ENCODE data around the gene RPL37A.
"Not testable (repeated sequence)": the region's sequence is repeated elsewhere in the genome, so short reads cannot be mapped to it uniquely, and the experiment has no call there.

RPL37A gene

GRCh38 chr2:216518566-216519119 is 20.0 kb downstream of the RPL37A start:
- not testable (repeated sequence) for DNase-seq

- no peak for DNase-seq
These were observed 20.6 kb downstream of the RPL37A start for GRCh38 chr2:216519154-216519762.

GRCh38 chr2:216520112-216520511 is 21.5 kb downstream of the RPL37A start:
- DNase-seq, result no peak

- no peak for DNase-seq
These were observed 24.4 kb downstream of the RPL37A start for GRCh38 chr2:216522892-216523502.

- DNase-seq, result no peak
These were observed 27.3 kb downstream of the RPL37A start for GRCh38 chr2:216525972-216526371.

GRCh38 chr2:216526939-216527338 is 28.3 kb downstream of the RPL37A start:
- no peak for DNase-seq

- no peak for DNase-seq
These were observed 29.0 kb downstream of the RPL37A start for GRCh38 chr2:216527600-216527999.

- DNase-seq, result no peak
These were observed 33.9 kb downstream of the RPL37A start for GRCh38 chr2:216532562-216532961.

- DNase-seq, result no peak
These were observed 35.0 kb downstream of the RPL37A start for GRCh38 chr2:216533609-216534008.

GRCh38 chr2:216534809-216535208 is 36.2 kb downstream of the RPL37A start:
- no peak for DNase-seq

GRCh38 chr2:216535454-216535995 is 36.9 kb downstream of the RPL37A start:
- no peak for DNase-seq

GRCh38 chr2:216536734-216537210 is 38.1 kb downstream of the RPL37A start:
- no peak for DNase-seq

- DNase-seq, result no peak
These were observed 38.7 kb downstream of the RPL37A start for GRCh38 chr2:216537366-216537765.

GRCh38 chr2:216538538-216538937 is 39.9 kb downstream of the RPL37A start:
- DNase-seq, result no peak

- no peak for DNase-seq
These were observed 40.5 kb downstream of the RPL37A start for GRCh38 chr2:216539120-216539519.

- no peak for DNase-seq
These were observed 41.2 kb downstream of the RPL37A start for GRCh38 chr2:216539791-216540241.

- DNase-seq, result no peak
These were observed 42.3 kb downstream of the RPL37A start for GRCh38 chr2:216540920-216541319.

- no peak for DNase-seq
These were observed 42.9 kb downstream of the RPL37A start for GRCh38 chr2:216541505-216541904.

GRCh38 chr2:216545359-216545758 is 46.7 kb downstream of the RPL37A start:
- DNase-seq, result no peak

GRCh38 chr2:216546241-216546640 is 47.6 kb downstream of the RPL37A start:
- no peak for DNase-seq

GRCh38 chr2:216546641-216547403 is 48.2 kb downstream of the RPL37A start:
- DNase-seq, result no peak

- no peak for DNase-seq
These were observed 50.3 kb downstream of the RPL37A start for GRCh38 chr2:216548901-216549331.
